IPS-18a (cell line): ENCODE results near the gene PLGRKT.

ENCODE experiments used
- H3K27ac ChIP-seq: one replicate; pipeline ENCODE4 v1.5.1; 2013; ENCODE audit warnings: low read length
- H3K27me3 ChIP-seq: one replicate; pipeline ENCODE4 v1.6.1; 2013; ENCODE audit warnings: mild to moderate bottlenecking, low read length; ENCODE audit not compliant: control insufficient read depth, insufficient read depth
- H3K36me3 ChIP-seq: one replicate; pipeline ENCODE4 v1.6.1; 2013; ENCODE audit warnings: low read depth, low read length; ENCODE audit not compliant: control insufficient read depth
- H3K4me1 ChIP-seq: one replicate; pipeline ENCODE4 v1.6.1; 2013; ENCODE audit warnings: low read depth, low read length; ENCODE audit not compliant: control insufficient read depth
- H3K4me3 ChIP-seq: one replicate; pipeline ENCODE4 v1.5.1; 2013; ENCODE audit warnings: low read length
- H3K9ac ChIP-seq: one replicate; pipeline ENCODE4 v1.6.1; 2013; ENCODE audit warnings: mild to moderate bottlenecking, low read length, moderate library complexity
- H3K9me3 ChIP-seq: one replicate; pipeline ENCODE4 v1.6.1; 2013; ENCODE audit warnings: low read depth, low read length; ENCODE audit not compliant: control insufficient read depth

PLGRKT gene

GRCh38 chr9:5392285-5392684, 45.4 kb downstream of the PLGRKT start:
- Histone ChIP-seq H3K9me3 (no peaks in the 10 kb centered on the region), H3K36me3 (no peaks in the 10 kb centered on the region), H3K27ac (no peak overlapping the region), H3K9ac (no peak overlapping the region), H3K4me3 (no peak overlapping the region), H3K27me3 (no peaks in the 10 kb centered on the region), H3K4me1 (no peaks in the 10 kb centered on the region)

- Histone ChIP-seq H3K36me3 (no peaks in the 10 kb centered on the region), H3K4me1 (no peaks in the 10 kb centered on the region), H3K27me3 (no peaks in the 10 kb centered on the region), H3K9ac (no peak overlapping the region), H3K4me3 (no peak overlapping the region), H3K9me3 (no peaks in the 10 kb centered on the region), H3K27ac (no peak overlapping the region)
Observed at GRCh38 chr9:5389109-5389732, 48.5 kb downstream of the PLGRKT start.

DNA sequence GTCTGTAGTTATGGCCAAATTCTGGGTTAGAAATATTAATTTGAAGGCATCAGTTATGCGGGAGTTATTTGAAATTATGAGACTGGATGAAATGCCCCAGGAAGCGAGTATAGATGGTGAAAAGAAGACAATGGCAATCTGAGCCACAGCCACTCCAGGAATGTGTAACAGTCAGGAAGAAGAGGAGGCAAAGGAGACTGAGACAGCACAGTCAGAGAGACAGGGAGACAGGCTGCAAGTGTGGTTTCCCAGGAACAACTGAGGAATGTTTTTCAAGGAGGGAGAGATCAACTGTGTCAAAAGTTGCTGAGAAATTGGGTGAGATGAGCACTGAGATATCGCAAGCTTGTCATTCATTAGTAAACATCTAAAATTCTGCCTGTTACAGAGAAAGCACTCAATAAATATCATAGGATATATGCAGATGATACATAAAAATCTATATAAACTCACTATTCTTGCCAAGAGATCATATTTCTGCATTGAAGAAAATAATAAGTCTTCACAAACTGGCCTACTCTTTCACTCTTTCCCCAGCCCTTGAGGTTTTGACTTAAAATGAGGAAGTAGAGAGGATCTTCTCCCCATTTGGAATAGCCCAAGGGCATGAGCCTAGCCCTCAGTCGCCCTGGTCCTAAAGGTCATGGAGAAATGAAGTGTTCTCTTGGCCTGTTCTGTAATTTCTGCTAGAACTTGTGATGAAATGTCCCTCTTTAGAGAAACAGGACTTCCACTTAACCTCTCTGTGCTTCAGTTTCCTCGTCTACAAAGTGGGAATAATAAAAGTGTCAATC, 49.5 kb downstream of the PLGRKT start:
- no peaks in the 10 kb centered on the region for H3K4me1 ChIP-seq
- no peak overlapping the region for H3K27ac ChIP-seq
- no peaks in the 10 kb centered on the region for H3K27me3 ChIP-seq
- H3K9me3 ChIP-seq, result no peaks in the 10 kb centered on the region
- no peaks in the 10 kb centered on the region for H3K36me3 ChIP-seq
- no peak overlapping the region for H3K9ac ChIP-seq
- H3K4me3 ChIP-seq, result no peak overlapping the region

- Histone ChIP-seq H3K27me3 (no peaks in the 10 kb centered on the region), H3K9ac (no peak overlapping the region), H3K4me1 (no peaks in the 10 kb centered on the region), H3K36me3 (no peaks in the 10 kb centered on the region), H3K27ac (no peak overlapping the region), H3K9me3 (no peaks in the 10 kb centered on the region), H3K4me3 (no peak overlapping the region)
Observed at GRCh38 chr9:5384436-5384835, 53.3 kb downstream of the PLGRKT start.

- H3K27ac ChIP-seq, result no peak overlapping the region
- H3K36me3 ChIP-seq, result no peaks in the 10 kb centered on the region
- H3K4me1 ChIP-seq, result no peaks in the 10 kb centered on the region
- no peaks in the 10 kb centered on the region for H3K9me3 ChIP-seq
- H3K9ac ChIP-seq, result no peak overlapping the region
- H3K4me3 ChIP-seq, result no peak overlapping the region
- H3K27me3 ChIP-seq, result no peaks in the 10 kb centered on the region
Observed at GRCh38 chr9:5382479-5382878, 55.2 kb downstream of the PLGRKT start.

DNA sequence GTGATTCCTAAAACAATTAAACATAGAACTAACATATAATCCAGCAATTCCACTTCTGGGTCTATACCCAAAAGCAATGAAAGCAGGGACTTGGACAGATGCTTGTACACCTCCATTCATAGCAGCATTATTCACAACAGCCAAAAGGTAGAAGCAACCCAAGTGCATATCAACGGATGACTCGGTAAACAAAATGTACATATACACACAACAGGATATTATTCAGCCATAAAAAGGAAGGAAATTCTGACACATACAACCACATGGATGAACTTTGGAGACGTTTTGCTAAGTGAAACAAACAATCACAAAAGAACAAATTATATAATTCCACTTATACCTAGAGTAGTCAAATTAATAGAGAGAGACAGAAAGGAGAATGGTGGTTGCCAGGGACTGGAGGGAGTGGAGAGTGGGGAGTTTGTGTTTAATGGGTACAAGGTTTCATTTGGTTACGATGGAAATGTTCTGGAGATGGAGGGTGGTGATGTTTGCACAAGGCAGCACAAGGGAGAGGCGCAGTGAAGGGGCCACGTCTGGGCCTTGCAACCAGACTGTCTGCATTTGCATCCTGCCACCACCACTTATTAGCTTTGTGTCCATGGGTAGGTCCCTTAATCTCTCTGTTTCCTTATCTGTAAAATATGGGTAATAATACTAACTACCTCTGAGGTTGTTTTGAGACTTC, 61.8 kb downstream of the PLGRKT start:
- no peaks in the 10 kb centered on the region for H3K9me3 ChIP-seq
- H3K4me1 ChIP-seq, result no peaks in the 10 kb centered on the region
- H3K27me3 ChIP-seq, result no peaks in the 10 kb centered on the region
- no peak overlapping the region for H3K9ac ChIP-seq
- H3K36me3 ChIP-seq, result no peaks in the 10 kb centered on the region
- no peak overlapping the region for H3K27ac ChIP-seq
- H3K4me3 ChIP-seq, result no peak overlapping the region

DNA sequence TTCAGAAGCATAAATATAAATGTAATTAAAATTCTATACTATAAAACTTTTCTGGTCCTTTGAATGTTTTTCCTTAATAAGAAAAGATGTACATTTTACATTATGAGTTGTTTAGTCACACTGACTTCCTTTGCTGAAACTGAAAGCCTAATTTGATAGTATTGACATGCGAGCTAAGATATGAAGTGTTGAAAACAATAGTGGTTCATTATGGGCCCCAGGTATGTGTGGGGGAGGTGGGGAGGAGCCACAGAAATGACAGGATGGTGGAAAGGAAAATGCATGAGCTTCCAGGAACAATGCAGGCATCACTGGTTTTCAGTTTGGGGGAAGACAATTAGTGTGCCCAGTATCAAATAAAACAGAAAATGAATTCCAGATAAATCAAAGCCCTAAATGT, 62.6 kb downstream of the PLGRKT start:
- Histone ChIP-seq H3K9ac (no peak overlapping the region), H3K4me3 (no peak overlapping the region), H3K27ac (no peak overlapping the region), H3K9me3 (no peaks in the 10 kb centered on the region), H3K27me3 (no peaks in the 10 kb centered on the region), H3K36me3 (no peaks in the 10 kb centered on the region), H3K4me1 (no peaks in the 10 kb centered on the region)

GRCh38 chr9:5364294-5365024, 73.3 kb downstream of the PLGRKT start:
- no peaks in the 10 kb centered on the region for H3K4me1 ChIP-seq
- no peak overlapping the region for H3K4me3 ChIP-seq
- H3K9ac ChIP-seq, result no peak overlapping the region
- no peaks in the 10 kb centered on the region for H3K27me3 ChIP-seq
- no peaks in the 10 kb centered on the region for H3K36me3 ChIP-seq
- H3K27ac ChIP-seq, result no peak overlapping the region
- no peaks in the 10 kb centered on the region for H3K9me3 ChIP-seq

DNA sequence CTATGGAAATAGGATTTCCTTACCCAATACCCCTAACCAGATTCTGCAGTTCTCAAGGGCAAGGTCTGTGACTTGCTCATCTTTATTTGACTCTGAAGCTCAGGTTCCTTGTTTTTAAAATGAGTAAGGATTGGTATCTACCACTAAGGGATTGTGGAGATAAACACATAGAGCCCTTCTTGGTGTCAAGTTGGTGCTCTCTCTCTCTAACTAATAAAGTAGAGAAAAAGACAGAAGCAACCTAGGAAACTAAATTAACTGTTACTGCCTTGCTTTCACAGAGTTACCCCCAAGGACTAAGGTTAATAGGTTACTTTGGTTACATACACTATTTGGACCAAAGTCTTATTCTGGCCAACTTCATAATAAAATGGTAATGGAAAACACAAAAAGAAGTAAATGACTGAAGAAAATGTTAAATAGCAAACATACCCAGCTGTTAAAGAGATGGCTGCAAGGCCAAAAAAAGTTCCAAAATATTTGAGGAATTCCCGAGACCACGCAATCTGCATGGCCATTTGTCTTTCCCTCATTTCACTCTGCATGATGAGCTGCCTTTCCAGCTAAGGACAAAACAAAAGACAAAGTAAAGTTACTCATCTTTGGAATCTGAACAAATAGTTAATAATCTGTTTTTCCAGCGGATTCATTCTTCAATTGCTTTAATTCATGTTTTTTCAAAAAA, 76.3 kb downstream of the PLGRKT start:
- Histone ChIP-seq H3K36me3 (no peaks in the 10 kb centered on the region), H3K4me1 (no peaks in the 10 kb centered on the region), H3K27ac (no peak overlapping the region), H3K27me3 (no peaks in the 10 kb centered on the region), H3K9me3 (no peaks in the 10 kb centered on the region), H3K4me3 (no peak overlapping the region), H3K9ac (no peak overlapping the region)

GRCh38 chr9:5360341-5360740, 77.4 kb downstream of the PLGRKT start:
- H3K36me3 ChIP-seq, result no peaks in the 10 kb centered on the region
- H3K9ac ChIP-seq, result no peak overlapping the region
- no peak overlapping the region for H3K27ac ChIP-seq
- H3K27me3 ChIP-seq, result no peaks in the 10 kb centered on the region
- H3K4me1 ChIP-seq, result no peaks in the 10 kb centered on the region
- H3K4me3 ChIP-seq, result no peak overlapping the region
- no peaks in the 10 kb centered on the region for H3K9me3 ChIP-seq
